ENCODE measurements around the gene PDPN. TPM values are rescaled to one million over a fixed set of nuclear protein-coding genes. Genes with fewer than 3 reads are reported as not detected.

PDPN gene
- polyA plus RNA-seq, 1 donor (not counting 4 experiments of a cell fraction or from before 2014, with no cell fraction given) = 29.9 TPM

DNA sequence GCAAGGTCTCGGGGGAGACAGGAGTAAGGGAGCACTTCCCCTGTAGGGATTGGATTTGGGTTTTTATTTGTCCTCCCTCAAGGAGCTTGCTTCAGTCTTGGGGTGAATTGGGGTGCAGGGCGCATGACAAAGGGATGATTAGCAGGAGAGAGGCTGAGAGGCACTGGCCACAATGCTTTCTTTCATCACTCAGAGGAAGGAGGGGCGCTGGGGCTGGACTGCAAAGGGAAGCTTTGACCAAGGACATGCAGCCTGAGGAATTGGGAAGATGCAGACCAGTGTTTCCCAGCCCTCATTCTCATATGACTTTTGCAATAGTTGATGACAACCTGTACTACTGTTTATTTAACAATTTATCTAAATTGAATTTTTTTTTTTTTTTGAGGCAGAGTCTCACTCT, 34.1 kb upstream of the PDPN start:
- dilution Hi-C loops (cut with MboI; ENCODE audit: extremely low pct_ligation_motif_present, low sequenced_read_pairs) = no loop called here
- no peak overlapping the region for H3K27ac ChIP-seq (ENCODE audit: control insufficient read depth, insufficient read depth, low read length)
- DNase-seq (ENCODE audit: low read depth, low spot score) = no peak
- FAIRE-seq = no peak
- H2AFZ ChIP-seq (ENCODE audit: control insufficient read depth, low read length) = no peak overlapping the region
- H3K9me3 ChIP-seq (ENCODE audit: control insufficient read depth, low read depth, low read length) = no peaks in the 10 kb centered on the region
- H4K20me1 ChIP-seq (ENCODE audit: control insufficient read depth, extremely low read depth, insufficient read depth, low read length) = no peaks in the 10 kb centered on the region
- H3K27me3 ChIP-seq (ENCODE audit: control insufficient read depth, extremely low read depth, insufficient read depth, low read length) = no peaks in the 10 kb centered on the region
- no peak overlapping the region for H3K4me3 ChIP-seq (ENCODE audit: control insufficient read depth in 2 of 3, extremely low read depth in 1 of 3, insufficient read depth in 2 of 3, low read depth in 1 of 3, low read length in 3 of 3)
- H3K36me3 ChIP-seq (ENCODE audit: control insufficient read depth in 2 of 2, extremely low read depth in 1 of 2, insufficient read depth in 2 of 2, low read length in 2 of 2) = no peaks in the 10 kb centered on the region
- TF ChIP-seq EZH2 (IDR thresholded peaks at IDR 0.05; ENCODE audit: low read length) (no peak), CTCF (optimal IDR thresholded peaks at IDR 0.05 in 1 of 3, IDR thresholded peaks at IDR 0.05 in 1 of 3, conservative IDR thresholded peaks at IDR 0.05 in 1 of 3; ENCODE audit: extremely low read depth in 1 of 3, insufficient read depth in 2 of 3, low read length in 3 of 3) (no peak)
- H3K4me2 ChIP-seq (ENCODE audit: control insufficient read depth, extremely low read depth, insufficient read depth, low read depth, low read length) = no peak overlapping the region
- no peaks in the 10 kb centered on the region for H3K79me2 ChIP-seq (ENCODE audit: control insufficient read depth, insufficient read depth, low read length)
- H3K9me1 ChIP-seq (ENCODE audit: control insufficient read depth, extremely low read depth, insufficient read depth, low read length) = no peaks in the 10 kb centered on the region
- H3K9ac ChIP-seq (ENCODE audit: control insufficient read depth, extremely low read depth, insufficient read depth, low read length) = no peak overlapping the region
- no peaks in the 10 kb centered on the region for H3K4me1 ChIP-seq (ENCODE audit: control insufficient read depth, extremely low read depth, insufficient read depth, low read length)

GRCh38 chr1:13550663-13551062, 33.0 kb upstream of the PDPN start:
- no peak overlapping the region for H3K27ac ChIP-seq (ENCODE audit: control insufficient read depth, insufficient read depth, low read length)
- TF ChIP-seq CTCF (optimal IDR thresholded peaks at IDR 0.05 in 1 of 3, IDR thresholded peaks at IDR 0.05 in 1 of 3, conservative IDR thresholded peaks at IDR 0.05 in 1 of 3; ENCODE audit: extremely low read depth in 1 of 3, insufficient read depth in 2 of 3, low read length in 3 of 3) (no peak), EZH2 (IDR thresholded peaks at IDR 0.05; ENCODE audit: low read length) (no peak)
- H3K4me3 ChIP-seq (ENCODE audit: control insufficient read depth in 2 of 3, extremely low read depth in 1 of 3, insufficient read depth in 2 of 3, low read depth in 1 of 3, low read length in 3 of 3) = no peak overlapping the region
- dilution Hi-C loops (cut with MboI; ENCODE audit: extremely low pct_ligation_motif_present, low sequenced_read_pairs) = no loop called here
- no peaks in the 10 kb centered on the region for H3K9me3 ChIP-seq (ENCODE audit: control insufficient read depth, low read depth, low read length)
- H3K9me1 ChIP-seq (ENCODE audit: control insufficient read depth, extremely low read depth, insufficient read depth, low read length) = no peaks in the 10 kb centered on the region
- no peaks in the 10 kb centered on the region for H3K79me2 ChIP-seq (ENCODE audit: control insufficient read depth, insufficient read depth, low read length)
- DNase-seq (ENCODE audit: low read depth, low spot score) (no peak), FAIRE-seq (no peak)
- no peak overlapping the region for H2AFZ ChIP-seq (ENCODE audit: control insufficient read depth, low read length)
- no peaks in the 10 kb centered on the region for H3K27me3 ChIP-seq (ENCODE audit: control insufficient read depth, extremely low read depth, insufficient read depth, low read length)
- H3K9ac ChIP-seq (ENCODE audit: control insufficient read depth, extremely low read depth, insufficient read depth, low read length) = no peak overlapping the region
- no peaks in the 10 kb centered on the region for H3K36me3 ChIP-seq (ENCODE audit: control insufficient read depth in 2 of 2, extremely low read depth in 1 of 2, insufficient read depth in 2 of 2, low read length in 2 of 2)
- H4K20me1 ChIP-seq (ENCODE audit: control insufficient read depth, extremely low read depth, insufficient read depth, low read length) = no peaks in the 10 kb centered on the region
- no peak overlapping the region for H3K4me2 ChIP-seq (ENCODE audit: control insufficient read depth, extremely low read depth, insufficient read depth, low read depth, low read length)
- H3K4me1 ChIP-seq (ENCODE audit: control insufficient read depth, extremely low read depth, insufficient read depth, low read length) = no peaks in the 10 kb centered on the region

All from keratinocyte (primary cell).